IMR-90 (cell line): Measurements from ENCODE around the gene KPNA3. TPM values are rescaled to one million over a fixed set of nuclear protein-coding genes. Genes with fewer than 3 reads are reported as not detected.

ENCODE experiments used
- ATAC-seq: fragments of 200-7000 bp; cut with Tn5 transposase; 2 replicates; pipeline ENCODE4 v1.9.1; 2020; ENCODE audit warnings: low read depth, mild to moderate bottlenecking, moderate library complexity
- BruUV-seq: library from RNA; stranded (reverse); fragments of 400-500 nt; replicated peaks from 2 replicates; lab custom pipeline; 2021; lab: Mats Ljungman, UMichigan
- CTCF ChIA-PET: fragments of 300-600 bp; formaldehyde crosslinking; extraction: SDS; loops from one replicate; lab custom pipeline; 2021; ENCODE audit warnings: antibody characterized with exemption; lab: Yijun Ruan, JAX
- POLR2A ChIA-PET: fragments of 300-600 bp; sonication (Branson Sonifier 250); formaldehyde crosslinking; loops from one replicate; lab custom pipeline; 2022; ENCODE audit warnings: antibody characterized with exemption; ENCODE audit not compliant: unreplicated experiment; lab: Charles Lee
- DNase-seq: peaks from one replicate; pipeline ENCODE4 v3.0.0; 2013
- H2AFZ ChIP-seq: replicated peaks from 2 replicates; pipeline ENCODE3; 2013; ENCODE audit warnings: low read length, mild to moderate bottlenecking; ENCODE audit not compliant: poor library complexity
- H2AK5ac ChIP-seq: 2 replicates; pipeline ENCODE4 v1.6.1; 2013; ENCODE audit warnings: low read depth, low read length, inconsistent platforms
- H2AK9ac ChIP-seq: replicated peaks from 2 replicates; pipeline ENCODE3; 2013; ENCODE audit warnings: mild to moderate bottlenecking, low read depth, low read length, moderate library complexity; ENCODE audit not compliant: poor library complexity
- H2BK120ac ChIP-seq: 2 replicates; pipeline ENCODE4 v1.6.1; 2013; ENCODE audit warnings: low read depth, low read length, inconsistent platforms
- H2BK15ac ChIP-seq: 3 replicates; pipeline ENCODE4 v1.6.1; 2013; ENCODE audit warnings: low read depth, low read length, inconsistent platforms
- H2BK20ac ChIP-seq: 2 replicates; pipeline ENCODE4 v1.6.1; 2013; ENCODE audit warnings: low read depth, mild to moderate bottlenecking, inconsistent platforms, low read length, moderate library complexity
- H2BK5ac ChIP-seq: 2 replicates; pipeline ENCODE4 v1.6.1; 2013; ENCODE audit warnings: mild to moderate bottlenecking, low read depth, low read length, inconsistent platforms; ENCODE audit not compliant: poor library complexity, severe bottlenecking
- H3K14ac ChIP-seq: replicated peaks from 2 replicates; pipeline ENCODE4 v1.6.1; 2013; ENCODE audit warnings: low read depth, low read length, inconsistent platforms
- H3K18ac ChIP-seq: 2 replicates; pipeline ENCODE4 v1.6.1; 2013; ENCODE audit warnings: low read depth, low read length, control low read depth
- H3K23ac ChIP-seq: 2 replicates; pipeline ENCODE4 v1.6.1; 2013; ENCODE audit warnings: low read depth, low read length, inconsistent platforms
- H3K27ac ChIP-seq: 2 replicates; pipeline ENCODE4 v1.5.1; 2013; ENCODE audit warnings: mild to moderate bottlenecking, control low read depth, low read length; ENCODE audit not compliant: insufficient read depth
- H3K27me3 ChIP-seq: 2 replicates; pipeline ENCODE4 v1.6.1; 2013; ENCODE audit warnings: low read length; ENCODE audit not compliant: control insufficient read depth, insufficient read depth
- H3K36me3 ChIP-seq: 2 replicates; pipeline ENCODE4 v1.6.1; 2013; ENCODE audit warnings: low read length, mixed read lengths; ENCODE audit not compliant: control insufficient read depth, insufficient read depth
- H3K4ac ChIP-seq: 2 replicates; pipeline ENCODE4 v1.6.1; 2013; ENCODE audit warnings: low read depth, low read length, inconsistent platforms
- H3K4me1 ChIP-seq: 2 replicates; pipeline ENCODE4 v1.6.1; 2013; ENCODE audit warnings: low read length, mixed read lengths; ENCODE audit not compliant: control insufficient read depth, insufficient read depth
- H3K4me2 ChIP-seq: 2 replicates; pipeline ENCODE4 v1.6.1; 2013; ENCODE audit warnings: low read depth, mild to moderate bottlenecking, control low read depth, low read length, moderate library complexity
- H3K4me3 ChIP-seq: 2 replicates; pipeline ENCODE4 v1.5.1; 2013; ENCODE audit warnings: low read depth, mild to moderate bottlenecking, control low read depth, low read length, moderate library complexity; ENCODE audit not compliant: insufficient read depth
- H3K56ac ChIP-seq: 2 replicates; pipeline ENCODE4 v1.6.1; 2013; ENCODE audit warnings: low read length, inconsistent platforms; ENCODE audit not compliant: insufficient read depth; ENCODE audit errors: extremely low read depth
- H3K79me1 ChIP-seq, 2 experiments: 2 replicates each; pipeline ENCODE4 v1.6.1; 2013; ENCODE audit warnings: low read length in 2 of 2, inconsistent platforms in 1 of 2, low read depth in 1 of 2
- H3K9ac ChIP-seq: 2 replicates; pipeline ENCODE4 v1.6.1; 2013; ENCODE audit warnings: low read depth, low read length, control low read depth
- H3K9me1 ChIP-seq: 2 replicates; pipeline ENCODE4 v1.6.1; 2013; ENCODE audit warnings: low read length, inconsistent platforms; ENCODE audit not compliant: insufficient read depth
- H3K9me3 ChIP-seq: 2 replicates; pipeline ENCODE4 v1.6.1; 2013; ENCODE audit warnings: low read length; ENCODE audit not compliant: control insufficient read depth, insufficient read depth
- H4K20me1 ChIP-seq: 2 replicates; pipeline ENCODE4 v1.6.1; 2013; ENCODE audit warnings: low read length, inconsistent platforms; ENCODE audit not compliant: insufficient read depth
- H4K5ac ChIP-seq: 2 replicates; pipeline ENCODE4 v1.6.1; 2013; ENCODE audit warnings: mild to moderate bottlenecking, low read depth, low read length, control low read depth
- H4K8ac ChIP-seq, 2 experiments: 2 replicates each; pipeline ENCODE4 v1.6.1; 2013; ENCODE audit warnings: low read depth in 2 of 2, low read length in 2 of 2, control low read depth in 1 of 2, inconsistent platforms in 1 of 2
- H4K91ac ChIP-seq: 2 replicates; pipeline ENCODE4 v1.6.1; 2013; ENCODE audit warnings: low read depth, low read length, inconsistent platforms; ENCODE audit not compliant: insufficient read depth
- BHLHE40 ChIP-seq: fragments of 150-350 bp; IDR thresholded peaks from 2 replicates; pipeline ENCODE4 v1.6.1; 2016; ENCODE audit warnings: mild to moderate bottlenecking, low read depth, low read length
- CEBPB ChIP-seq: IDR thresholded peaks from 2 replicates; pipeline ENCODE4 v1.6.1; 2012; ENCODE audit warnings: low read depth, low read length, improper control_type of control experiment
- CHD1 ChIP-seq: IDR thresholded peaks from 2 replicates; pipeline ENCODE4 v1.6.1; 2012; ENCODE audit warnings: low read depth, low read length, improper control_type of control experiment
- FOS ChIP-seq: fragments of 150-350 bp; IDR thresholded peaks from 2 replicates; pipeline ENCODE4 v1.6.1; 2016; ENCODE audit warnings: low read depth, low read length
- MAFK ChIP-seq: IDR thresholded peaks from 2 replicates; pipeline ENCODE4 v1.6.1; 2012; ENCODE audit warnings: low read depth, low read length, improper control_type of control experiment
- MAZ ChIP-seq: IDR thresholded peaks from 2 replicates; pipeline ENCODE4 v1.6.1; 2012; ENCODE audit warnings: low read depth, mild to moderate bottlenecking, low read length, improper control_type of control experiment, moderate library complexity, borderline replicate concordance
- MXI1 ChIP-seq: IDR thresholded peaks from 2 replicates; pipeline ENCODE4 v1.6.1; 2012; ENCODE audit warnings: low read depth, mild to moderate bottlenecking, low read length, moderate library complexity, borderline replicate concordance
- NFE2L2 ChIP-seq: fragments of 150-350 bp; IDR thresholded peaks from 2 replicates; pipeline ENCODE4 v1.6.1; 2016; ENCODE audit warnings: low read depth, mild to moderate bottlenecking, low read length
- POLR2A ChIP-seq: IDR thresholded peaks from 2 replicates; pipeline ENCODE4 v1.6.1; 2012; ENCODE audit warnings: mild to moderate bottlenecking, low read depth, low read length
- RAD21 ChIP-seq: IDR thresholded peaks from 2 replicates; pipeline ENCODE4 v1.6.1; 2012; ENCODE audit warnings: low read length, improper control_type of control experiment
- RCOR1 ChIP-seq: IDR thresholded peaks from 2 replicates; pipeline ENCODE4 v1.6.1; 2012; ENCODE audit warnings: mild to moderate bottlenecking, low read length, improper control_type of control experiment; ENCODE audit not compliant: insufficient replicate concordance
- RFX5 ChIP-seq: IDR thresholded peaks from 2 replicates; pipeline ENCODE4 v1.8.0; 2012; ENCODE audit warnings: low read depth, mild to moderate bottlenecking, low read length, moderate library complexity
- SMC3 ChIP-seq: fragments of 150-350 bp; IDR thresholded peaks from 2 replicates; pipeline ENCODE4 v1.6.1; 2016; ENCODE audit warnings: low read depth, mild to moderate bottlenecking, antibody characterized with exemption, low read length, moderate library complexity
- WGBS, 2 experiments: methylation state at CpG; one replicate each; pipeline versions ENCODE4 v1.1.5 to v1.1.7; 2013; ENCODE audit warnings: missing lambda C conversion rate in 2 of 2; ENCODE audit not compliant: insufficient read length in 1 of 2; ENCODE audit errors: extremely low coverage in 2 of 2; 5-methylcytosine and 5-hydroxymethylcytosine counted together
- dilution Hi-C: fragments of 300-500 bp; cut with HindIII; formaldehyde crosslinking; loops from one replicate; pipeline ENCODE4 v1.14.3; 2018; ENCODE audit warnings: low sequenced_read_pairs; ENCODE audit not compliant: unreplicated experiment
- in situ Hi-C: fragments of 300-500 bp; cut with MboI; formaldehyde crosslinking; loops from 3 replicates; pipeline ENCODE4 v1.14.3; 2019; ENCODE audit warnings: low sequenced_read_pairs, inconsistent platforms, mixed read lengths
- intact Hi-C: fragments of 100-400 bp; cut with micrococcal nuclease; formaldehyde crosslinking; loops from 2 replicates; pipeline ENCODE4 v1.10.0; 2022
- polyA plus RNA-seq, 3 experiments: library from polyadenylated mRNA; depleted of rRNA; stranded (reverse); fragments of >200 nt; gene quantifications; 2 replicates each; pipeline ENCODE4 v1.2.3, GENCODE V29; 2012; ENCODE audit warnings: low replicate concordance in 1 of 3
- total RNA-seq: library from RNA; depleted of rRNA; stranded (reverse); fragments of >200 nt; gene quantifications from 2 replicates; pipeline ENCODE4 v1.2.3, GENCODE V29; 2012
- TF ChIP-seq, protein P1 (sequence below): fragments of 150-350 bp; IDR thresholded peaks from 2 replicates; pipeline ENCODE4 v1.6.1; 2017; ENCODE audit warnings: mild to moderate bottlenecking, antibody characterized with exemption, low read length, low read depth
- TF ChIP-seq, protein P2 (sequence below): conservative IDR thresholded peaks from 2 replicates; pipeline ENCODE4 v1.5.1; 2012; ENCODE audit warnings: mild to moderate bottlenecking, low read depth, low read length, improper control_type of control experiment
- TF ChIP-seq, protein P3 (sequence below): fragments of 150-350 bp; IDR thresholded peaks from 2 replicates; pipeline ENCODE4 v1.6.1; 2016; ENCODE audit warnings: low read depth, mild to moderate bottlenecking, low read length, moderate library complexity, borderline replicate concordance

The KPNA3 gene
- total and polyA plus RNA-seq, 2 of the 4 experiments (the other 2 are of a cell fraction): 25.3 to 48.6 TPM

DNA sequence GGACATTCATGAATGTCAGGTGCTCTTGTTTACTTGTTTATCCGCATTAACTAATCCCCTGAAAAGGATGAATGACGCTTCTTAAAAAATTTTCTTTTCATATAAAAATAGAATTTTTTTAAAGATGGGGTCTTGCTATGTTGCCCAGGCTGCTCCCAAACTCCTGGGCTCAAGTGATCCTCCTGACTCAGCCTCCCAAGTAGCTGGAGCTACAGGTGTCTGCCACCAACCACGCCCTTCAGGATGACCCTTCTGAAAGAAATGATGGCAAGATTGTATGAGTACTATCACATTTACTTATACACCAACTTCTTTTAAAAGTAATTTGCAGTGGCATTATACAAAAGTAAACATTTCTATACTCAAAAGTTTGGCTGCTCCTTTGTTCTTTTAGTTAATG lies 95.0 kb downstream of the KPNA3 start:
- Histone ChIP-seq H3K79me1 (no peaks in the 10 kb centered on the region), H2BK20ac (no peak overlapping the region), H3K36me3 (peaks cover 13% of the 10 kb centered on the region), H3K9ac (no peak overlapping the region), H2BK5ac (no peak overlapping the region), H3K23ac (no peak overlapping the region), H4K91ac (no peak overlapping the region), H3K18ac (no peak overlapping the region), H3K4me3 (no peak overlapping the region), H3K56ac (no peak overlapping the region), H3K27ac (no peak overlapping the region), H2BK15ac (no peak overlapping the region), H3K27me3 (no peaks in the 10 kb centered on the region), H2AK9ac (no peak overlapping the region), H3K4me1 (0 out of 2 replicates have a peak, but pooled peaks cover 1% of the 10 kb centered on the region), H2BK120ac (no peak overlapping the region), H3K9me3 (no peaks in the 10 kb centered on the region), H3K4me2 (no peak overlapping the region), H3K9me1 (no peaks in the 10 kb centered on the region; the same call in 1 of the 2 replicates), H4K5ac (no peak overlapping the region), H4K8ac (no peak overlapping the region), H2AFZ (no peak overlapping the region), H2AK5ac (no peak overlapping the region), H3K14ac (no peak overlapping the region), H4K20me1 (no peaks in the 10 kb centered on the region), H3K4ac (no peak overlapping the region)
- BruUV-seq: no TSS peak
- CTCF ChIA-PET: interaction anchor here (1.0 to 1.5 kb wide), 2 partner anchors 13 to 40 kb away, joined by 3 to 4 read pairs; no protein-coding TSS in a partner anchor
- DNase-seq: no peak
- dilution Hi-C loops: no loop called here
- intact Hi-C loops: loop anchor here (10.0 kb wide), 1 partner anchor 237 kb away; the partner anchor contains the start of gene SPRYD7
- TF ChIP-seq BHLHE40 (no peak), NFE2L2 (no peak), MAFK (no peak), CHD1 (no peak), CEBPB (no peak), RAD21 (no peak), MAZ (no peak), RCOR1 (no peak), POLR2A (no peak), MXI1 (no peak), FOS (no peak), SMC3 (no peak), RFX5 (no peak)
- TF ChIP-seq, protein P1, sequence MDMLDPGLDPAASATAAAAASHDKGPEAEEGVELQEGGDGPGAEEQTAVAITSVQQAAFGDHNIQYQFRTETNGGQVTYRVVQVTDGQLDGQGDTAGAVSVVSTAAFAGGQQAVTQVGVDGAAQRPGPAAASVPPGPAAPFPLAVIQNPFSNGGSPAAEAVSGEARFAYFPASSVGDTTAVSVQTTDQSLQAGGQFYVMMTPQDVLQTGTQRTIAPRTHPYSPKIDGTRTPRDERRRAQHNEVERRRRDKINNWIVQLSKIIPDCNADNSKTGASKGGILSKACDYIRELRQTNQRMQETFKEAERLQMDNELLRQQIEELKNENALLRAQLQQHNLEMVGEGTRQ: no peak
- TF ChIP-seq, protein P2, sequence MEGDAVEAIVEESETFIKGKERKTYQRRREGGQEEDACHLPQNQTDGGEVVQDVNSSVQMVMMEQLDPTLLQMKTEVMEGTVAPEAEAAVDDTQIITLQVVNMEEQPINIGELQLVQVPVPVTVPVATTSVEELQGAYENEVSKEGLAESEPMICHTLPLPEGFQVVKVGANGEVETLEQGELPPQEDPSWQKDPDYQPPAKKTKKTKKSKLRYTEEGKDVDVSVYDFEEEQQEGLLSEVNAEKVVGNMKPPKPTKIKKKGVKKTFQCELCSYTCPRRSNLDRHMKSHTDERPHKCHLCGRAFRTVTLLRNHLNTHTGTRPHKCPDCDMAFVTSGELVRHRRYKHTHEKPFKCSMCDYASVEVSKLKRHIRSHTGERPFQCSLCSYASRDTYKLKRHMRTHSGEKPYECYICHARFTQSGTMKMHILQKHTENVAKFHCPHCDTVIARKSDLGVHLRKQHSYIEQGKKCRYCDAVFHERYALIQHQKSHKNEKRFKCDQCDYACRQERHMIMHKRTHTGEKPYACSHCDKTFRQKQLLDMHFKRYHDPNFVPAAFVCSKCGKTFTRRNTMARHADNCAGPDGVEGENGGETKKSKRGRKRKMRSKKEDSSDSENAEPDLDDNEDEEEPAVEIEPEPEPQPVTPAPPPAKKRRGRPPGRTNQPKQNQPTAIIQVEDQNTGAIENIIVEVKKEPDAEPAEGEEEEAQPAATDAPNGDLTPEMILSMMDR: no peak
- TF ChIP-seq, protein P3, sequence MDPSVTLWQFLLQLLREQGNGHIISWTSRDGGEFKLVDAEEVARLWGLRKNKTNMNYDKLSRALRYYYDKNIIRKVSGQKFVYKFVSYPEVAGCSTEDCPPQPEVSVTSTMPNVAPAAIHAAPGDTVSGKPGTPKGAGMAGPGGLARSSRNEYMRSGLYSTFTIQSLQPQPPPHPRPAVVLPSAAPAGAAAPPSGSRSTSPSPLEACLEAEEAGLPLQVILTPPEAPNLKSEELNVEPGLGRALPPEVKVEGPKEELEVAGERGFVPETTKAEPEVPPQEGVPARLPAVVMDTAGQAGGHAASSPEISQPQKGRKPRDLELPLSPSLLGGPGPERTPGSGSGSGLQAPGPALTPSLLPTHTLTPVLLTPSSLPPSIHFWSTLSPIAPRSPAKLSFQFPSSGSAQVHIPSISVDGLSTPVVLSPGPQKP: no peak
- ATAC-seq: no peak
- WGBS, 2 experiments: no CpG with 5 or more reads among the region's 3 CpGs
- POLR2A ChIA-PET: no interaction called here
- in situ Hi-C loops: no loop called here
